GM18508 (cell line): ENCODE results near the gene CAPN3.

Experiments used
- ATAC-seq: cut with Tn5 transposase; IDR thresholded peaks from one replicate; pipeline ENCODE4 v1.9.1; 2021; ENCODE audit warnings: moderate number of reproducible peaks; ENCODE audit not compliant: insufficient read depth, unreplicated experiment

CAPN3 gene

DNA sequence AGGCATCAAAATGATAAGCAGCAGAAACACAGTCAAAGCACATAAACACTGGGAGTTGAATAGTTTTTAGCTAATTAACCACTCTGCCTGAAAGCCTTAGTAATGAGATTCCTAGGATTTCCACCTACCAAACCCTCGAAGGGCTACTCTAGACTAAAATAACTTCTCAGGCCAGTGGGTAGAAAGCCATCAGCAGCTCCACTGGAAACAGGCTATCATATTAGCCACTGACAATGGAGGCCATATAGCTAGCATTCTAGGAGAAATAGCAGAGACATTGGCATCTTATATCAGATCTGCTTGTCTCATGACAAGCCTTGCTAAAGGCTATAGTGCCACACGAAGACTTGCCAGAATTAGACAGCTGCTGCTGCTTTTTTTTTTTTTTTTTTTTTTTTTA, 4.5 kb upstream of the CAPN3 start:
- ATAC-seq: no peak

- ATAC-seq: no peak
Measured at GRCh38 chr15:42355291-42355690, 4.0 kb upstream of the CAPN3 start.

GRCh38 chr15:42356851-42357250, 2.5 kb upstream of the CAPN3 start:
- no peak for ATAC-seq

DNA sequence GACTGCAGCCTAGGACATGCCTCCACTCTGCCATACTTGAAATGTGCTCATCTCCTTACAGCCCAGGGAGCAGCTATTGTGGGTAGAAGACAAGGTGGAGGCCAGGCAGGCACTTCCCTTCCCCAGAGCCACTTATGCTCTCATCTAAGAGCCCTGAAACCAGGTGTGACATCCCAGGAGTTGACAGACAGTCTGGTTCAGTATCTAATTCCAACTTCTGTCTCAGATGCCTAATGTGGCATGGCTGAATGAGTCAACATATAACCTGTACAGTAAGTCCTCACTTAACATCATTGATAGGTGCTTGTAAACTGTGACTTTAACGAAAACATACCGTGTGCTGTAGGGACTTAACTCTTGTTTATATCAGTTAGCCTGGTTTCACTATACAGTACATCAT, 1.2 kb upstream of the CAPN3 start:
- ATAC-seq: no peak

DNA sequence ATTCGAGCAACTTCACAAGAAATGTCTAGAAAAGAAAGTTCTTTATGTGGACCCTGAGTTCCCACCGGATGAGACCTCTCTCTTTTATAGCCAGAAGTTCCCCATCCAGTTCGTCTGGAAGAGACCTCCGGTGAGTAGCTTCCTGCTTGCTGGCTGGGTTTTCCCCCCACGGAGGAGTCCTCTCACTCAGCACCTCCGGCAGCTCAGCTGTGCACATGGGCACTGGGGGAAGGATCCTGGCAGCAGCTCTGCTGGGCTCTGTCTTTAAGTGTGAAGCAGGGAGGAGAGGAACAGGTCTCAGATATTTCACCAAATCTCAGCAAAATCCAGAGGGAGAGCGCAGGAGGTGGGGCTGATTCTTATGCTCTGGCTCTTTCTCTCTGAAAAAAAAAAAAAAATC, 684 bp downstream of the CAPN3 start:
- ATAC-seq: no peak

- no peak for ATAC-seq
Measured at GRCh38 chr15:42360535-42361112, 1.3 kb downstream of the CAPN3 start.

DNA sequence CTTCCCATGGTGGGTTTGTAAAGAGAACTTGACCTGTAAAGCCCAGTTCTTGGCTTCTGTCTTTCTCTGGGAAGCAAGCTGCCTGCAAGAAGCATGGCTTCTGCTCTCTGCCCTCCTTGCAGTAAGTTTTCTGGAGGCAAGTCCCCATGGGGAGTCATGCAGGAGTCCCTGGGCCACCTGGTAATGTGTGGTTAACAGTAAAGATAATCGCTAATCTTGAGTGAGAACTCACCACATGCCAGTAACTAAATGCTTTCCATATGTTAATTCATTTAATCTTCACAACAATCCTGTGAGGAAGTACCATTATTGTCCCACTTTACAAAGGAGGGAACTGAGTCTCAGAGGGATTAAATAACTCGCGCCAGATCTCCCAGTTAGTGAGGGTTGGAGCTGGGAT, 4.2 kb downstream of the CAPN3 start:
- no peak for ATAC-seq

DNA sequence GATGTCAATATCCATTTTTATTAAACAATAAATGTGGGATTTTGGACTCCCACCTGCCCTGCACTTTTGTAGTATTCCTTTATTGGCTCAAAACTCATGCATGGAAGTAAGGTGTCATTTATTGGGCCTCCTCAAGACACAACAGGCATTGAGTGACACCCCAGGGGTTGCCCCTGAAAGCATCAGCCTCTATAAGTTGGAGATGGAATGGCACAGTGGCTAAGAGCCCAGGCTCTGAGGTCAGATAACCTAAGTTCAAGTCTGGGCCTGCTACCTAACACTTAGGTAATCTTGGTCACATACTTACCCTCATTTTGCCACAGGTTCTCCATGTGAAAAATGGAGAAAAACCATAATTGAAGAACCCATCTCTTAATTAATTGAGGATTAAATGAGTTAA, 4.6 kb downstream of the CAPN3 start:
- no peak for ATAC-seq

- no peak for ATAC-seq
Measured at GRCh38 chr15:42364529-42364928, 5.2 kb downstream of the CAPN3 start.

GRCh38 chr15:42365921-42366550, 6.7 kb downstream of the CAPN3 start:
- ATAC-seq: no peak

DNA sequence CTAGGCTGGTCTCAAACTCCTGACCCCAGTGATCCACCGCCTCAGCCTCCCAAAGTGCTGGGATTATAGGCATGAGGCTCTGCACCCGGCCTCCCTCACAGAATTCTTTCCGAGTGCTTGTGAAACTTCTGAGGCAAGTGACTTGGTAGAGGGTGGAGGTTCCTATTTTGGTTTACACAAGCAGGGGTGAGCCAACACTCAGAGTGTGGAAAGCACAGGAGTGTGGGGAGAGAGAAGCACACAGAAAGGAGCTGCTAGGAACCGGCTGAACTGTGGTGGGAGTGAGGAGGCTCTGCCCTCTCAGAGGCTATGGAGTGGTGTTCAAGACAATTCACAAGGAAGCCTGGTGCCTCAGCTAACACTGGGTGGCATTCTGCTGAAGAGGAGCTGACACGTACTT, 7.7 kb downstream of the CAPN3 start:
- ATAC-seq: no peak

- ATAC-seq: no peak
Measured at GRCh38 chr15:42368096-42368495, 8.8 kb downstream of the CAPN3 start.

GRCh38 chr15:42371096-42371495, 11.8 kb downstream of the CAPN3 start:
- no peak for ATAC-seq

DNA sequence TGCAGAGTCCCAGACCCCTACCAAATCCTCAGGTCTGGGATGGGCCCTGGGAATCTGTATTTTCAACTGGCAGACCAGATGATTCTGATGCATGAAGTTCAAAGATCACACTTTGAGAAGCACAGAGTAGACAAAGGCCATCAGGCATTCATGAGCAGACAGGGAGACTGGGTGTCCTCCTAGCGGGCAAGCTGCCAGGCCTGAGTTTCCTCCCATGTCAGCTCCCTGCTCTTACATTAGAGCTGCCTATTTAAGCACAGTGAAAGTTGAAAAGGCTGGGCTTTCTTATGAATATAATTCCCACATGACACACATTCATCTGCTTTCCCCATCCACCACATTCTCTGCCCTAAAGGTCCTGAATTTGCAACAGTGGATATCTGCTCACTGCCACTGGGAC, 14.0 kb downstream of the CAPN3 start:
- ATAC-seq: no peak

DNA sequence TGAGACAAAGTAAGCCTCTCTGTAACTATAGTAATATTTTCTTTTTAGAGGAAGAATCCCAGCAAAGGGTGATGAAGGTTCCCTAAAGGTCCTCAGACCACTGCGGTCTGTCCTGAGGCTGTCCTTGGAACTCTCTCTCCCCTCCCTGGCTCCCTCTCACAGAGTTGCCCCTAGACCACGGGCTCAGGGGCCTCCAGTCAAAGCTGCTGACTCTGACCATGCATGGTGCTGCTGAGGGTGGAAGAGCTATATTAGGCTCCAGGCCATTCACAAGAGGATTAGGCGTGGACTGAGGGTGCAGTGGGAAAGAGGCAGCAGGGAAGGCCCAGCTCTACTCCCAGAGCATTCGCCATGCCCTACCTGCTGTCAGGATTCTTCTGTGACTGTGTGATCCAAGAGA, 14.6 kb downstream of the CAPN3 start:
- no peak for ATAC-seq

GRCh38 chr15:42374810-42375209, 15.5 kb downstream of the CAPN3 start:
- no peak for ATAC-seq

- no peak for ATAC-seq
Measured at GRCh38 chr15:42375252-42375651, 16.0 kb downstream of the CAPN3 start.

DNA sequence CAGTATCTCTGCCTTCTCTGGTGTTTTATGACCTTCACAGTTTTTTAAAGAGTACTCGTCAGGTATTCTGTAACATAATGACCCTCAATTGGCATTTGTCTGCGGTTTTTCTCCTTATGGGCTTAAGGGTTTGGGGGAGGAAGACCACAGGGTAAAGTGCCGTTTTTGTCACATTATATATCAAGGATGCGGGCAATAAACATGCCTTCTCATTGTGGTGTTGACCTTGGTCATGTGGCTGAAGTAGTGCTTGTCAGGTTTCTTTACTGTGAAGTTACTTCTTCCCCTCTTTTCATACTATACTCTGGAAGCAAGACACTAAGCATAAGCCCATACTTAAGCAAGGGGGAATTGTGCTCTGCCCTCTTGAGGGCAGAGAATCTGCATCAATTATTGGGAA, 16.6 kb downstream of the CAPN3 start:
- ATAC-seq: no peak

DNA sequence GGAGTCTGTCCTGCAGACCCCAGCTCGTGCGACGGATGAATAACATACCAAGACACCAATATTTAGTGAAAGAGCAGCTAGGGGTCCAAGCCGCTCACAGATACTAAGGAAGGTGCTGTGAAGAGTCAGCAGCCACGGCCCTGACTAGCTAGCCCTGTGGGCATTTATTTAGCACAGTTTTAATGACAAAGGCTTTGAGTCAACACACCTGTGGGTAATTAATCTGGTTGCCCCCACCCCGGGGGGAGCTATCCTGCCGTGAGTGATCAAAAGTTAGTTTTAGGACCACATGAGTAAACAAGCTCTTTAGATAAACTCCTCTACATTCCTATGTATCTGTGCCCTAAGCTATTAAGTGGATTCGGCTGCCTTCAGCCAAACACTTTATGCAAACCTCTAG, 18.7 kb downstream of the CAPN3 start:
- ATAC-seq: no peak

DNA sequence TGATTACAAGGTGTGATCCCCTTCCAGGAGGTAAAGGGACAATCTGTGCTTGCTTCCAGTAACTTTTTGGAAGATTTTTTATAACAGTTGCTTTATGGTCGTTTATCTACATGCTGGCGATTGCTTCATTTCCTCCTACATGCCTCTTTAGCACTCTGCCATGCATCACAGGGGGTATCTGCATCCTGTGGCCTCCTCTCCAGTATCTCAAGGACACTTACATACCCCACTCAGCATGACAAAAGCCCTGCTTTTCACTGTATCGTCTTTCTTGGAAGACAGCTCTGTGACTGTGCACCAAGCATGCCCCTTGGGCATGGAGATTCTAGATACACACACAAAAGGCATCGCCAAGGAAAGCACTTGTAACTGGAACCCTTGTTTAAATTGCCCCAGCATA, 25.3 kb downstream of the CAPN3 start:
- no peak for ATAC-seq

- no peak for ATAC-seq
Measured at GRCh38 chr15:42385206-42385979, 26.1 kb downstream of the CAPN3 start.
